Subcutaneous preadipocyte (primary cell): ENCODE data around the gene ACTN4. TPM values are rescaled to one million over a fixed set of nuclear protein-coding genes. Genes with fewer than 3 reads are reported as not detected.

Source experiments
- total RNA-seq: library from RNA; depleted of rRNA; stranded (reverse); fragments of >200 nt; gene quantifications from 2 replicates; pipeline ENCODE4 v1.2.3, GENCODE V29; 2012

The ACTN4 gene
- 109 and 160 TPM in 2 replicates for total RNA-seq

DNA sequence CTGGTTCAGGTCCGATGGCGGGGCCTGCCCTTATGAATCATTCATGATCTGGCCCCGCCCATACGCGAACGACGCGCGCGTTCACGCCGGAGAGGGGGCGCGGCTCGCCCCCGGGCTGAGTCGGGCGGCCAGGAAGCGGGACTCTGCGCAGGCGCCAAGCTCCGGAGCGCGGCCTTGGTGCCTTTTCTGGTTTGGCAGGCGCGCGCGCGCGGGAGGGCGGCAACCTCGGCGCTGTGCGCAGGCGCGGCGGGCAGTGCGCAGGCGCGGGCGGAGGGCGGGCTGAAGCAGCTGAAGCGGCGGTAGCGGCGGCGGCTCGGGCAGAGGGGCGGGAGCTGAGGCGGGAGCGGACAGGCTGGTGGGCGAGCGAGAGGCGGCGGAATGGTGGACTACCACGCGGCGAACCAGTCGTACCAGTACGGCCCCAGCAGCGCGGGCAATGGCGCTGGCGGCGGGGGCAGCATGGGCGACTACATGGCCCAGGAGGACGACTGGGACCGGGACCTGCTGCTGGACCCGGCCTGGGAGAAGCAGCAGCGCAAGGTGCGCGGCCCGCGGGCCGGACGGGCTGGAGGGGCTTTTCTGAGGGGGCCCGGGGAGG lies at the start of gene ACTN4:
Gene ACTN4 (plus strand): TSS at position 282 of the 598 bp plus-strand sequence. CDS start 97 bp downstream, at position 379.

DNA sequence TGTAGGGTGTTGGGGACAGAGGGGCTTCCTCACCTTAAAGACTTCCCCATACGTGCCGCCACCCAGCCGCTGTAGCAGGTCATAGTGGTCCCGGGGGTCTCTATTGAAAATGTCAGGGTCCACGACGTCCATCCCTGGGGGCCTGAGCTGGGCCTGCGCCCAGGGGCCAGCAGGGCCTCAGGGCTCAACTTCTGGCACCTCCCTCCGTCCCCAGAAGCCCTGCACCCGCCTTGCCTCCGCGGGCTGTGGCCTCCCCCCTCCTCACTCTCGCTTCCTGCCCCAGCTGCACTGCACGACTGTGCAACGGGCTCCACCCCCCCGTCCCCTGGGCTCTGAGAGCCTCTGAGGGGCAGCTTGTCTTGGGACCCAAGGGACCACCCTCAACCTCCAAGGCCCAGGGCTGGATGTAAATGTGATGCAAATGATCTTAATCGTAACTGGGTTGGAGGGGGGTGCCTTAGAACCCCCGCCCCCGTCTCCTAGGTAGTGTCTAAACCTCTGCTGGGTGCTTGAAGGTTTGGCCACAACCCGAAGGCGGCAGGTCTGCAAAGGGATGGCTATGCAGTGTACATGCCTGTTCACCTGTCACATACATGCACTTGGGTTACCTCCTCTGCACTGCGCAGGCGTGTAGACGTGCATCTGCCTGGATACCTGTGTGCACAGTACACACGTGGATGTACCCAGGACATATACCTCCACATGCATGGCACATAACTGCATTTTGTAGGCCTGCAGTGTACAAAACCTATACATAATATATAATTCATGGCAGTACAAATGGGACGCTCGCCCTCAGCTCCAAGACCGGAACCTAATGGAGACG lies 29.5 kb upstream of the ACTN4 start, which contains the start of gene MAP4K1:
Gene MAP4K1 (minus strand): TSS at position 190 of the 826 bp plus-strand sequence. CDS start 58 bp downstream, at position 132.

DNA sequence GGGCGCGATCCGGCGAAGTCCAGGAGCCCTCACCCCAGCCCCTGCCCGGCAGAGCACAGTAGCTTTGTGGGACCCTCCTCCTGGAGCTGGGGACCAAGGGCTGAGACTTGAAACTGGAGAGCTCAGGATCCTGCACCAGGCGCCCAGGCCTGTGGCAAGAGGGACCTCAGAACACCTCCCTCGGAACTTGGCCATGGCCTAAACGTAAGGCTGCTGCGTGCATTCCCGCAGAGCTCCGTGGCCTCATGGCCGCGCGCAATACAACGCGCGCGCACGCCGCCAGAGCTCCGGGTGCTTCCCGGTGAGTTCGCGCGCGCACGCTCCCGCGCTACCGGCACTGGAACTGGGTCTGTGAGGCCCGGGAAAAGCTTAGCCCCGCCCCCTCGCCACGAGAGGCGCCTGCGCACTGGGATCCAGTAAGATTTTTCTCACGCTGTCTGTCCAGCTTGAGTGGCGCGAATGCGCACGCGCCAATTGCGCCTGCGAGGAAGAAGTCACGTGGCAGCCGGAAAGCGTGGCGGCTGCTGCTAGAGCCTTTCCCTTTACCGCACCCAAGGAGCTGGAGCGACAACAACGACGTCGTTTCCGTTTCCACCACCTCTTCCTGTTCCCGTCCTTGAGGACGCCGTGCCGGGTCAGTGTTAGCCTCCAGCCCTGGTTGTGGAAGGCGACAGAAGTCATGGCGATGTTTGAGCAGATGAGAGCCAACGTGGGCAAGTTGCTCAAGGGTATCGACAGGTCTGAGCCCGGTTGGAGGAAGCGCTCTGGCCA lies 28.7 kb upstream of the ACTN4 start, which contains the start of gene EIF3K:
Gene EIF3K (plus strand): TSS at position 599 of the 771 bp plus-strand sequence. CDS start 81 bp downstream, at position 680.

DNA sequence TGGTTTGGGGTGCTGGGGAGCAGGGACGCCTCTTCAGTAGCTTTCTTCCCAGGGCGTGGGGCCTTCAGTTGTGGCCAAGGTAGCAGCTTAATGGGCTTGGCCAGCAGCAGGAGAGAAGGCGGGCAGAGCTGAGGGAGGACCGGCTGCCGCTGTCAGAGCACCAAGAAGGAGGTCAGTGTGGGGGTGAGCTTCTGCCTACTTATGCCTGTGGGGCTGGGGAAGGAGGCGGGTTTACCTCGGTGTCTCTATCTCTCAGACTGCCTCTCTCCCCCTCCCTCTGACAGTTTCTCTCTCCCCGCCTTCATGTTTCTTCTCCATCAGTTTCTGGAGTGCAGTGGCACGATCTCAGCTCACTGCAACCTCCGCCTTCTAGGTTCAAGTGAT lies 96.8 kb downstream of the ACTN4 start, which contains the start of gene CAPN12:
Gene CAPN12 (minus strand): TSS at position 177 of the 384 bp plus-strand sequence. CDS start 309 bp downstream, outside the sequence.

DNA sequence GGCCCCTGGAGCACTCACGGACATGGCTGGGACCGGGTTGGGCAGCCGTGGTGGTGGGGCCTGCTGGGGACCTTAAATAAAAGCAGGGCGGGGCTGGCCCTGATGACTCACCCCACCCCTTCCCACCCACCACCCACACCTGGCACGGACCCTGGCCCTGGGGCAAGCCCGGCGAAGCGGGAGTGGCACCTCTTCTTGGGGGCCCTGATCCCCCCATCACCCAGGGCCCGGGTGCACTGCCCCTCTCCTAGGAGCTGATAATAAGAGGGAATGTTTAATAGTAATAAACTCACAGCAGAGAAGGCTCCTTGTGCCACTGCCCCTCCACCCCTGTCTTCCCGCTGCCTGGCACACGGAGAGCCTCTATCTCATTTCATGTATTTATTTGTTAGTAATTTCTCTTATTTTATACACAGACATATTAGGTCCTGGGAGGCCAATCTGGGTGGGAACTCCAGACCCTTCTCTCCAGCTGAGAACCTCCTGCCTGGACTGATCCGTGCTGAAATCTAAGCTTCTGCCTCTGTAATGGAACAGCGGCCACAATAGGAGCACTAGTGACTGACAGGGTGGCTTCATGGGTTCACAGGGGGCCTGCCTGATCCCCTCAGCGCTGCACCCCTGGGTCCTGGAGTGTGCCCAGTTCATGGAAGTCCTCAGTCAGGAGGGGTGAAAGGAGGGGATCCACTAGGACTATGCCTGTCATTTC lies 126.2 kb downstream of the ACTN4 start, which contains the start of gene LGALS7:
Gene LGALS7 (minus strand): TSS at position 49 of the 709 bp plus-strand sequence. CDS start 25 bp downstream, at position 24.

Other genes with a start within 250 kb of the ACTN4 start
- gene FAM98C, start 244.6 kb upstream of the ACTN4 start, total RNA-seq: 8.8 and 9.6 TPM in 2 replicates
- not detected in 2 replicates for gene RASGRP4, start 221.4 kb upstream of the ACTN4 start, total RNA-seq
- gene RYR1, start 214.0 kb upstream of the ACTN4 start, total RNA-seq: not detected in 2 replicates
- gene MAP4K1, start 29.7 kb upstream of the ACTN4 start, total RNA-seq: under 0.01 TPM in 1 of 2 replicates, not detected in the other
- 215 and 358 TPM in 2 replicates for gene EIF3K, start 28.5 kb upstream of the ACTN4 start, total RNA-seq
- gene CAPN12, start 96.8 kb downstream of the ACTN4 start, total RNA-seq: not detected in 2 replicates
- gene LGALS7, start 125.9 kb downstream of the ACTN4 start, total RNA-seq: not detected in 2 replicates
- gene LGALS7B, start 141.6 kb downstream of the ACTN4 start, total RNA-seq: not detected in 2 replicates
- gene LGALS4, start 165.3 kb downstream of the ACTN4 start, total RNA-seq: not detected in 2 replicates
- gene ECH1, start 184.1 kb downstream of the ACTN4 start, total RNA-seq: 25.2 and 28.7 TPM in 2 replicates
- gene HNRNPL, start 202.3 kb downstream of the ACTN4 start, total RNA-seq: 216 and 330 TPM in 2 replicates
- 2.2 and 4.3 TPM in 2 replicates for gene RINL, start 230.6 kb downstream of the ACTN4 start, total RNA-seq